ENCODE measurements around the gene MSH2. TPM values are rescaled to one million over a fixed set of nuclear protein-coding genes. Genes with fewer than 3 reads are reported as not detected.
"Not testable (repeated sequence)": the region's sequence is repeated elsewhere in the genome, so short reads cannot be mapped to it uniquely, and the experiment has no call there.

MSH2 gene
- total RNA-seq, 4 donors from 2014 or later: 5.2 to 11.2 (median 7.0) TPM

GRCh38 chr2:47437287-47437686 is 34.3 kb downstream of the MSH2 start:
- ATAC-seq (ENCODE audit: low FRiP score) (peak; percentile 62), DNase-seq (ENCODE audit: low spot score) (no peak)
- no peak for TF ChIP-seq CTCF (IDR thresholded peaks at IDR 0.05)

- TF ChIP-seq CTCF (IDR thresholded peaks at IDR 0.05): no peak
- ATAC-seq (ENCODE audit: low FRiP score) (no peak), DNase-seq (ENCODE audit: low spot score) (no peak)
Measured at GRCh38 chr2:47438106-47438505, 35.1 kb downstream of the MSH2 start.

GRCh38 chr2:47438783-47439182 is 35.8 kb downstream of the MSH2 start:
- no peak for TF ChIP-seq CTCF (IDR thresholded peaks at IDR 0.05)
- ATAC-seq (ENCODE audit: low FRiP score) (no peak), DNase-seq (ENCODE audit: low spot score) (no peak)

- no peak for TF ChIP-seq CTCF (IDR thresholded peaks at IDR 0.05)
- no peak for ATAC-seq (ENCODE audit: low FRiP score)
- DNase-seq (ENCODE audit: low spot score): no peak
Measured at GRCh38 chr2:47451790-47452189, 48.8 kb downstream of the MSH2 start.

- no peak for TF ChIP-seq CTCF (IDR thresholded peaks at IDR 0.05)
- DNase-seq (ENCODE audit: low spot score) (no peak), ATAC-seq (ENCODE audit: low FRiP score) (no peak)
Measured at GRCh38 chr2:47452761-47453160, 49.8 kb downstream of the MSH2 start.

- DNase-seq (ENCODE audit: low spot score); ATAC-seq (ENCODE audit: low FRiP score): not testable (repeated sequence)
Measured at GRCh38 chr2:47454818-47455217, 51.9 kb downstream of the MSH2 start.

- no peak for TF ChIP-seq CTCF (IDR thresholded peaks at IDR 0.05)
- no peak for ATAC-seq (ENCODE audit: low FRiP score)
Measured at GRCh38 chr2:47455411-47455810, 52.5 kb downstream of the MSH2 start.

GRCh38 chr2:47456851-47457250 is 53.9 kb downstream of the MSH2 start:
- TF ChIP-seq CTCF (IDR thresholded peaks at IDR 0.05): no peak
- no peak for DNase-seq (ENCODE audit: low spot score)

More at GRCh38 chr2:47455411-47455810, 52.5 kb downstream of the MSH2 start:
- no peak for DNase-seq (ENCODE audit: low spot score)

More at GRCh38 chr2:47456851-47457250, 53.9 kb downstream of the MSH2 start:
- no peak for ATAC-seq (ENCODE audit: low FRiP score)

All from omental fat pad (tissue), 4 donors.